HepG2 (cell line): Measurements from ENCODE around the gene UBE2O. TPM values are rescaled to one million over a fixed set of nuclear protein-coding genes. Genes with fewer than 3 reads are reported as not detected.

Source experiments
- GTF3A ChIP-seq: sonication (generic); formaldehyde crosslinking; conservative IDR thresholded peaks from 2 replicates; pipeline ENCODE4 v1.4.0; 2020; ENCODE audit warnings: mild to moderate bottlenecking, missing genetic modification reagents
- HDAC2 ChIP-seq: sonication (generic); formaldehyde crosslinking; IDR thresholded peaks from 2 replicates; pipeline ENCODE4 v1.4.0; 2020; ENCODE audit warnings: missing genetic modification reagents
- HNRNPL ChIP-seq: fragments of 200-400 bp; formaldehyde crosslinking; IDR thresholded peaks from 2 replicates; pipeline ENCODE4 v1.6.1; 2017; ENCODE audit warnings: mild to moderate bottlenecking, low read depth, low read length
- KLF12 ChIP-seq: sonication (generic); formaldehyde crosslinking; IDR thresholded peaks from 2 replicates; pipeline ENCODE4 v1.4.0; 2020; ENCODE audit warnings: missing genetic modification reagents, borderline replicate concordance
- KLF9 ChIP-seq: IDR thresholded peaks from 2 replicates; pipeline ENCODE4 v1.6.1; 2016; ENCODE audit warnings: low read depth
- MTF1 ChIP-seq: sonication (generic); formaldehyde crosslinking; IDR thresholded peaks from 2 replicates; pipeline ENCODE4 v1.5.0; 2020; ENCODE audit warnings: missing genetic modification reagents
- PRDM4 ChIP-seq: sonication (generic); formaldehyde crosslinking; IDR thresholded peaks from 2 replicates; pipeline ENCODE4 v1.9.0; 2021; ENCODE audit warnings: missing genetic modification reagents, borderline replicate concordance
- RARG ChIP-seq: sonication (generic); formaldehyde crosslinking; IDR thresholded peaks from 2 replicates; pipeline ENCODE4 v1.4.0; 2020; ENCODE audit warnings: low read depth, mild to moderate bottlenecking, missing genetic modification reagents
- SRSF1 ChIP-seq: fragments of 200-400 bp; formaldehyde crosslinking; optimal IDR thresholded peaks from 2 replicates; pipeline ENCODE3; 2017; ENCODE audit warnings: mild to moderate bottlenecking, low read depth, low read length, moderate library complexity
- ZNF512B ChIP-seq: sonication (generic); formaldehyde crosslinking; IDR thresholded peaks from 2 replicates; pipeline ENCODE4 v1.5.1; 2020; ENCODE audit warnings: missing genetic modification reagents, mild to moderate bottlenecking, borderline replicate concordance
- ZNF569 ChIP-seq: sonication (generic); formaldehyde crosslinking; IDR thresholded peaks from 2 replicates; pipeline ENCODE4 v1.5.0; 2020; ENCODE audit warnings: mild to moderate bottlenecking, missing genetic modification reagents, moderate library complexity, borderline replicate concordance
- ZNF660 ChIP-seq: sonication (generic); formaldehyde crosslinking; IDR thresholded peaks from 2 replicates; pipeline ENCODE4 v1.5.1; 2020; ENCODE audit warnings: mild to moderate bottlenecking, low read depth, missing genetic modification reagents, borderline replicate concordance
- polyA plus RNA-seq, 8 experiments: library from polyadenylated mRNA; depleted of rRNA in 3 of 8; stranded (reverse) in 7 of 8; unstranded in 1 of 8; fragments of >200 nt; fragmentation: Illumina TruSeq in 4 of 8; extraction: Trizol in 4 of 8; gene quantifications; 2 replicates each; pipeline versions ENCODE4 v1.2.1 to v1.2.3, GENCODE V29; 2011 to 2016; ENCODE audit warnings: low read depth in 4 of 8, missing spikeins in 1 of 8, mixed read lengths in 1 of 8; ENCODE audit not compliant: insufficient read depth in 1 of 8
- total RNA-seq, 5 experiments: library from RNA; depleted of rRNA; stranded (reverse); fragments of >200 nt; fragmentation: Illumina TruSeq; extraction: Trizol; gene quantifications; 2 replicates each; pipeline ENCODE4 v1.2.3, GENCODE V29; 2016; ENCODE audit warnings: low read depth in 1 of 5
- TF ChIP-seq, protein P1 (sequence below): sonication (generic); formaldehyde crosslinking; conservative IDR thresholded peaks from 2 replicates; pipeline ENCODE4 v1.4.0; 2020; ENCODE audit warnings: missing genetic modification reagents
- TF ChIP-seq, protein P2 (sequence below): sonication (generic); formaldehyde crosslinking; IDR thresholded peaks from 2 replicates; pipeline ENCODE4 v1.4.0; 2020; ENCODE audit warnings: missing genetic modification reagents, borderline replicate concordance
- TF ChIP-seq, protein P3 (sequence below): sonication (generic); formaldehyde crosslinking; IDR thresholded peaks from 2 replicates; pipeline ENCODE4 v1.8.0; 2022; ENCODE audit warnings: mild to moderate bottlenecking, missing genetic modification reagents

UBE2O gene
- total and polyA plus RNA-seq, 2 of the 13 experiments (the other 11 are each of a cell fraction or from before 2014, with no cell fraction given): 21.5 to 23.5 TPM

DNA sequence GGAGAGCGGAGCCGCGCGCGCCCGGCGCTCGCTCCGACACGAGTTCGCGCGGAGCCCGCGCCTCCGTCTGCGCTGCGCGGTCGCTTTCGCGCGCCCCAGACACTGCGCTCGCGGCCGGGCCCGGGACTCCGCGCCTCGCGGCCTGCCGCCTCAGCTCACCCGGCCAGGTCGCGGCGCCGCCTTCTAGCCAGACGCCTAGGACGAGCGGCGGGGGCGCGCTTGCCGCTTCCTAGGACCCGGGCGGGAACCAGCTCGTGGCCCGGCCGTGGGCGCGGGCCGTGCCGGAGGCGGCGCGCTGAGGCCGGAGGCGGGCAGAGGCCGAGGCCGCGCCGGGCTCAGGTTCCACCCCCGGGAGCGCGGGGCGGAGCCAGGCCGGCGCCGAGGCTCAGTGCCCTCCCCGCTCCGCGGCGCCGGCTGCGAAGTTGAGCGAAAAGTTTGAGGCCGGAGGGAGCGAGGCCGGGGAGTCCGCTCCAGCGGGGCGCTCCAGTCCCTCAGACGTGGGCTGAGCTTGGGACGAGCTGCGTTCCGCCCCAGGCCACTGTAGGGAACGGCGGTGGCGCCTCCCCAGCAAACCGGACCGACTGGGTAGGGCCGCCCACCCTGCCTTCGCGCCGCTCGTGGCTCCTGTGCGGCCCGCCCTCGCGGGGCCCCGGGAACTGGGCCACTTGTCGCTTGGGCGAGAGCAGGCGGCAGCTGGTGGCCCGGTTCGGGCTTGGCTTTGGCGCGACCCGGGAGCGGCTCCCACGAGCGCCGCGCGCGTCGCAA lies 68.5 kb downstream of the UBE2O start, which contains the start of gene SPHK1 (continued):
- TF ChIP-seq PRDM4 (CRISPR knock-in tag) (no peak), ZNF569 (CRISPR knock-in tag) (no peak), HNRNPL (no peak), KLF9 (no peak; the same call in 1 of the 2 replicates), GTF3A (0 out of 2 replicates have a peak, but pooled peaks have one; percentile 23), ZNF660 (CRISPR knock-in tag) (no peak), ZNF512B (CRISPR knock-in tag) (no peak), RARG (CRISPR knock-in tag) (no peak), MTF1 (CRISPR knock-in tag) (no peak), HDAC2 (CRISPR knock-in tag) (0 out of 2 replicates have a peak, but pooled peaks have one; percentile 14), SRSF1 (no peak), KLF12 (no peak; the same call in none of the 2 replicates)
- TF ChIP-seq, protein P1, sequence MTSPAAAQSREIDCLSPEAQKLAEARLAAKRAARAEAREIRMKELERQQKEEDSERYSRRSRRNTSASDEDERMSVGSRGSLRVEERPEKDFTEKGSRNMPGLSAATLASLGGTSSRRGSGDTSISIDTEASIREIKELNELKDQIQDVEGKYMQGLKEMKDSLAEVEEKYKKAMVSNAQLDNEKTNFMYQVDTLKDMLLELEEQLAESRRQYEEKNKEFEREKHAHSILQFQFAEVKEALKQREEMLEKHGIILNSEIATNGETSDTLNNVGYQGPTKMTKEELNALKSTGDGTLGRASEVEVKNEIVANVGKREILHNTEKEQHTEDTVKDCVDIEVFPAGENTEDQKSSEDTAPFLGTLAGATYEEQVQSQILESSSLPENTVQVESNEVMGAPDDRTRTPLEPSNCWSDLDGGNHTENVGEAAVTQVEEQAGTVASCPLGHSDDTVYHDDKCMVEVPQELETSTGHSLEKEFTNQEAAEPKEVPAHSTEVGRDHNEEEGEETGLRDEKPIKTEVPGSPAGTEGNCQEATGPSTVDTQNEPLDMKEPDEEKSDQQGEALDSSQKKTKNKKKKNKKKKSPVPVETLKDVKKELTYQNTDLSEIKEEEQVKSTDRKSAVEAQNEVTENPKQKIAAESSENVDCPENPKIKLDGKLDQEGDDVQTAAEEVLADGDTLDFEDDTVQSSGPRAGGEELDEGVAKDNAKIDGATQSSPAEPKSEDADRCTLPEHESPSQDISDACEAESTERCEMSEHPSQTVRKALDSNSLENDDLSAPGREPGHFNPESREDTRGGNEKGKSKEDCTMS (CRISPR knock-in tag): 0 out of 2 replicates have a peak, but pooled peaks have one; percentile 29
- TF ChIP-seq, protein P2, sequence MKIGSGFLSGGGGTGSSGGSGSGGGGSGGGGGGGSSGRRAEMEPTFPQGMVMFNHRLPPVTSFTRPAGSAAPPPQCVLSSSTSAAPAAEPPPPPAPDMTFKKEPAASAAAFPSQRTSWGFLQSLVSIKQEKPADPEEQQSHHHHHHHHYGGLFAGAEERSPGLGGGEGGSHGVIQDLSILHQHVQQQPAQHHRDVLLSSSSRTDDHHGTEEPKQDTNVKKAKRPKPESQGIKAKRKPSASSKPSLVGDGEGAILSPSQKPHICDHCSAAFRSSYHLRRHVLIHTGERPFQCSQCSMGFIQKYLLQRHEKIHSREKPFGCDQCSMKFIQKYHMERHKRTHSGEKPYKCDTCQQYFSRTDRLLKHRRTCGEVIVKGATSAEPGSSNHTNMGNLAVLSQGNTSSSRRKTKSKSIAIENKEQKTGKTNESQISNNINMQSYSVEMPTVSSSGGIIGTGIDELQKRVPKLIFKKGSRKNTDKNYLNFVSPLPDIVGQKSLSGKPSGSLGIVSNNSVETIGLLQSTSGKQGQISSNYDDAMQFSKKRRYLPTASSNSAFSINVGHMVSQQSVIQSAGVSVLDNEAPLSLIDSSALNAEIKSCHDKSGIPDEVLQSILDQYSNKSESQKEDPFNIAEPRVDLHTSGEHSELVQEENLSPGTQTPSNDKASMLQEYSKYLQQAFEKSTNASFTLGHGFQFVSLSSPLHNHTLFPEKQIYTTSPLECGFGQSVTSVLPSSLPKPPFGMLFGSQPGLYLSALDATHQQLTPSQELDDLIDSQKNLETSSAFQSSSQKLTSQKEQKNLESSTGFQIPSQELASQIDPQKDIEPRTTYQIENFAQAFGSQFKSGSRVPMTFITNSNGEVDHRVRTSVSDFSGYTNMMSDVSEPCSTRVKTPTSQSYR (CRISPR knock-in tag): no peak
- TF ChIP-seq, protein P3, sequence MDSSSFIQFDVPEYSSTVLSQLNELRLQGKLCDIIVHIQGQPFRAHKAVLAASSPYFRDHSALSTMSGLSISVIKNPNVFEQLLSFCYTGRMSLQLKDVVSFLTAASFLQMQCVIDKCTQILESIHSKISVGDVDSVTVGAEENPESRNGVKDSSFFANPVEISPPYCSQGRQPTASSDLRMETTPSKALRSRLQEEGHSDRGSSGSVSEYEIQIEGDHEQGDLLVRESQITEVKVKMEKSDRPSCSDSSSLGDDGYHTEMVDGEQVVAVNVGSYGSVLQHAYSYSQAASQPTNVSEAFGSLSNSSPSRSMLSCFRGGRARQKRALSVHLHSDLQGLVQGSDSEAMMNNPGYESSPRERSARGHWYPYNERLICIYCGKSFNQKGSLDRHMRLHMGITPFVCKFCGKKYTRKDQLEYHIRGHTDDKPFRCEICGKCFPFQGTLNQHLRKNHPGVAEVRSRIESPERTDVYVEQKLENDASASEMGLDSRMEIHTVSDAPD (CRISPR knock-in tag): 0 out of 2 replicates have a peak, but pooled peaks have one; percentile 77
